Measurements from ENCODE around the gene PLXNB3. TPM values are rescaled to one million over a fixed set of nuclear protein-coding genes. Genes with fewer than 3 reads are reported as not detected.
"Not testable (repeated sequence)": the region's sequence is repeated elsewhere in the genome, so short reads cannot be mapped to it uniquely, and the experiment has no call there.

Gene PLXNB3
- total RNA-seq, 1 donor, result 3.1 TPM

DNA sequence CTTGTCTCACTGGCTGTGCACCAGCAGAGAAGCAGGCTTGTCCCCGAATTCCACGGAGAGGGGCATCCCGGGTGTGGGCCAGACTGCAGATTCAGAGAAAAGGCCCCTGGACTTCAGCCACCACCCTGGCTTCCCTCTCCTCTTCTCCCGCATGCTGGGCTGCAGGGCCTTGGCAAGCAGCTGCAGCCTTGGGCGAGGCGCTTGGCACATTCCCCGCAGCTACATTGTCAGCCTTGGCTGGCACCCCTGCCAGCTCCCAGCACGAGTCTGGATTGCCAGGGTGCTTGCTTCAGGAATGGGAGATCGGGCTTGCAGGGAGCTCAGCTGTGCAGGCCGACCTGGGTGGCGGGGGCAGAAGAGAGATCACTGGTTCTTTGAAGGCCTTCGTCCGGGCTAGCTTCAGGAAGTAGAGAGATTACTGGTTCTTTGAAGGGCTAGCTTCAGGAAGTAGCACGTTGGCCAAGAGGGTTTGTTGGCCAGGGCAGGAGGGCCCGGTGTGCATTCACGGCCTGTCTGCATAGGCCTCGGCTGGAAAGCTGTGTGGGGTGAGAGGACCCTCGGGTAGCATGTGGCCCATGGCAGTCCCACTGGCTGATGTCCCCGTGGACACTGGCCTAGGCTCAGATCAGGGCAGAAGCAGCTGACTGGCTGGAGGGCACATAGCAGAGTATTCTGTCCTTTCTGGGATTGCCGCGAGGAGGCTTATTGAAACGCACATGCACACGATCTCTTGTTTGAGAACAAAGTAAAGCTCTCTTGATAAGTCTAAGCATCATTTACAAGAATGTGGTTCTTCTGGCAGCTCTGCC, 36.7 kb upstream of the PLXNB3 start:
- peak overlapping the region; percentile 48 for H3K4me3 ChIP-seq (ENCODE audit: low read depth, low read length)
- peak; percentile 48 for DNase-seq (ENCODE audit: low read depth)

GRCh38 chrX:153728095-153728494, 36.0 kb upstream of the PLXNB3 start:
- no peak for DNase-seq (ENCODE audit: low read depth)
- TF ChIP-seq, protein P1, sequence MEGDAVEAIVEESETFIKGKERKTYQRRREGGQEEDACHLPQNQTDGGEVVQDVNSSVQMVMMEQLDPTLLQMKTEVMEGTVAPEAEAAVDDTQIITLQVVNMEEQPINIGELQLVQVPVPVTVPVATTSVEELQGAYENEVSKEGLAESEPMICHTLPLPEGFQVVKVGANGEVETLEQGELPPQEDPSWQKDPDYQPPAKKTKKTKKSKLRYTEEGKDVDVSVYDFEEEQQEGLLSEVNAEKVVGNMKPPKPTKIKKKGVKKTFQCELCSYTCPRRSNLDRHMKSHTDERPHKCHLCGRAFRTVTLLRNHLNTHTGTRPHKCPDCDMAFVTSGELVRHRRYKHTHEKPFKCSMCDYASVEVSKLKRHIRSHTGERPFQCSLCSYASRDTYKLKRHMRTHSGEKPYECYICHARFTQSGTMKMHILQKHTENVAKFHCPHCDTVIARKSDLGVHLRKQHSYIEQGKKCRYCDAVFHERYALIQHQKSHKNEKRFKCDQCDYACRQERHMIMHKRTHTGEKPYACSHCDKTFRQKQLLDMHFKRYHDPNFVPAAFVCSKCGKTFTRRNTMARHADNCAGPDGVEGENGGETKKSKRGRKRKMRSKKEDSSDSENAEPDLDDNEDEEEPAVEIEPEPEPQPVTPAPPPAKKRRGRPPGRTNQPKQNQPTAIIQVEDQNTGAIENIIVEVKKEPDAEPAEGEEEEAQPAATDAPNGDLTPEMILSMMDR (IDR thresholded peaks at IDR 0.05; ENCODE audit: insufficient read depth, low read length), result no peak
- H3K4me3 ChIP-seq (ENCODE audit: low read depth, low read length), result no peak overlapping the region

More for the DNA sequence above, 36.7 kb upstream of the PLXNB3 start:
- TF ChIP-seq, protein P1 (IDR thresholded peaks at IDR 0.05; ENCODE audit: insufficient read depth, low read length), result no peak

DNA sequence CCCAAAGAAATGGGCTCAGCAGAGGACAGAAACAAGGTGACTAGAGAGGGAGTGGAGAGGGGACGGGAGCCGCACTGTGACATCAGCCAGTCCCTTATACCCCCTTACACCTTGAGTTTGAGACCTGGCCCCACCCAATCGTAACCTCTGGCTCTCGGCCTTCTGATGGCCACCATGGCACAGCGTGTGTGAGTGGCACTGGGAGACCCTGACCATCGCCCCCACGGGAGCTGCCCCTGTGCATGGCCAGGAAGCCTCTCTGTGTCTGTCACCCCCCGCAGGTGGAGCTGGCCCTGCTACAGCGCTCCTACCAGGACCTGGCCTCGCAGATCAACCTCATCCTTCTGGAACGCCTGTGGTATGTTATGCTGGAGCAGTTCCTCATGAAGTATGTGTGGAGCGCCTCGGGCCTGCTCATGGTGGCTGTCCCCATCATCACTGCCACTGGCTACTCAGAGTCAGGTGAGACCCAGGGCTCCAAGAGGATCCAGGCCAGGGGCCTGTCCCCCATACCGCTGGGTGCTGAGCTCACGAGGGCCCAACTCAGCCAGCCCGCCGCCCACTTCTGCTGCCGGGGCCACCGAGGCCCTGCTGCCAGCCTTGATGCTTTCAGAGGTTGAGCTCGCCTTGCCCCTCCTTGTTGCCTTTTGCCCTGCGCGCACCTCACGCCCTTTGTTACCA, 35.0 kb upstream of the PLXNB3 start:
- no peak for DNase-seq (ENCODE audit: low read depth)
- TF ChIP-seq, protein P1 (IDR thresholded peaks at IDR 0.05; ENCODE audit: insufficient read depth, low read length), result no peak
- H3K4me3 ChIP-seq (ENCODE audit: low read depth, low read length), result no peak overlapping the region

DNA sequence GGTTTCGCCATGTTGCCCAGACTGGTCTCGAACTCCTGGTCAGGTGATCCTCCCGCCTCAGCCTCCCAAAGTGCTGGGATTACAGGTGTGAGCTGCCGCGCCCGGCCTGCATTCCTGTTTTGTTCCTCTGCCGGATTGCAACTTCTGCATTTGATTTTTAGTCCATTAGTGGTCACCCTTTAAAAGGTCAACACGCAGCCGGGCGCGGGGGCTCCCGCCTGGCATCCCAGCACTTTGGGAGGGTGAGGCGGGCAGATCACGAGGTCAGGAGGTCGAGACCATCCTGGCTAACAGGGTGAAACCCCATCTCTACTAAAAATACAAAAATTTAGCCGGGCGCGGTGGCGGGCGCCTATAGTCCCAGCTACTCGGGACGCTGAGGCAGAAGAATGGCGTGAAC, 33.9 kb upstream of the PLXNB3 start:
- not testable (repeated sequence) for DNase-seq (ENCODE audit: low read depth)

GRCh38 chrX:153731117-153731844, 32.8 kb upstream of the PLXNB3 start:
- TF ChIP-seq, protein P1 (IDR thresholded peaks at IDR 0.05; ENCODE audit: insufficient read depth, low read length), result no peak
- no peak overlapping the region for H3K4me3 ChIP-seq (ENCODE audit: low read depth, low read length)
- DNase-seq (ENCODE audit: low read depth), result peak; percentile 38

More for the DNA sequence above, 33.9 kb upstream of the PLXNB3 start:
- not testable (repeated sequence) for H3K4me3 ChIP-seq (ENCODE audit: low read depth, low read length)

GRCh38 chrX:153731845-153732215, 32.2 kb upstream of the PLXNB3 start:
- no peak overlapping the region for H3K4me3 ChIP-seq (ENCODE audit: low read depth, low read length)
- TF ChIP-seq, protein P1 (IDR thresholded peaks at IDR 0.05; ENCODE audit: insufficient read depth, low read length), result no peak
- no peak for DNase-seq (ENCODE audit: low read depth)

- TF ChIP-seq, protein P1 (IDR thresholded peaks at IDR 0.05; ENCODE audit: insufficient read depth, low read length), result no peak
- no peak overlapping the region for H3K4me3 ChIP-seq (ENCODE audit: low read depth, low read length)
- DNase-seq (ENCODE audit: low read depth), result no peak
These were observed 31.6 kb upstream of the PLXNB3 start for GRCh38 chrX:153732401-153732800.

All from fibroblast of the aortic adventitia (primary cell).